Measurements from ENCODE around the gene NFIX.

DNA sequence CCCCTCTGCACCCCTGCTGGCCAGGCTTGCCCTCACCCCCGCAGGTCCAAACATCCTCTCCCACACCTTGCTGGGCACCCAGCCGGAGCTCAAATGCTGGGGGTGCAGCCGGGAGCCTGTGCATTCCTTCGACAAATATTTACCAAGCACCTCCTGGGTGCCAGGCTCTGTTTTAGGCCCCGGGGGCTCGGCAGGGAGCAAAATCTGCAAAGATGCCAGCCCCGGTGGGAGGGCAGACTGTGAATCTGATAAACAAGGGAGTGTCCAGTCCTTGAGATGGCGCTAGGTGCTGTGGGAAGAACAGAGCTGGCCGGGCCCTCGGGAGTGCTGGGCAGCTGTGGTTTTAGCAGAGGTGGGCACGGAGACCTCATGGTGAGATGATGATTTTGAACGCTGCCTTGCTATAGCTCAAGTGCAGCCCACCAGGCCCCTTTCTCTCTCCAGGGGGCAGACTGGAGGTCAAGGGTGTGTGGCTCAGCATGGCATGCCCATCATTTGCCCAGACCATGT lies 10.6 kb downstream of the NFIX start:
- TF ChIP-seq, protein P1, sequence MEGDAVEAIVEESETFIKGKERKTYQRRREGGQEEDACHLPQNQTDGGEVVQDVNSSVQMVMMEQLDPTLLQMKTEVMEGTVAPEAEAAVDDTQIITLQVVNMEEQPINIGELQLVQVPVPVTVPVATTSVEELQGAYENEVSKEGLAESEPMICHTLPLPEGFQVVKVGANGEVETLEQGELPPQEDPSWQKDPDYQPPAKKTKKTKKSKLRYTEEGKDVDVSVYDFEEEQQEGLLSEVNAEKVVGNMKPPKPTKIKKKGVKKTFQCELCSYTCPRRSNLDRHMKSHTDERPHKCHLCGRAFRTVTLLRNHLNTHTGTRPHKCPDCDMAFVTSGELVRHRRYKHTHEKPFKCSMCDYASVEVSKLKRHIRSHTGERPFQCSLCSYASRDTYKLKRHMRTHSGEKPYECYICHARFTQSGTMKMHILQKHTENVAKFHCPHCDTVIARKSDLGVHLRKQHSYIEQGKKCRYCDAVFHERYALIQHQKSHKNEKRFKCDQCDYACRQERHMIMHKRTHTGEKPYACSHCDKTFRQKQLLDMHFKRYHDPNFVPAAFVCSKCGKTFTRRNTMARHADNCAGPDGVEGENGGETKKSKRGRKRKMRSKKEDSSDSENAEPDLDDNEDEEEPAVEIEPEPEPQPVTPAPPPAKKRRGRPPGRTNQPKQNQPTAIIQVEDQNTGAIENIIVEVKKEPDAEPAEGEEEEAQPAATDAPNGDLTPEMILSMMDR (IDR thresholded peaks at IDR 0.05), result no peak
- no peak for TF ChIP-seq POLR2A (IDR thresholded peaks at IDR 0.05)
- no peak for TF ChIP-seq EP300 (IDR thresholded peaks at IDR 0.05)
- TF ChIP-seq POLR2AphosphoS5 (IDR thresholded peaks at IDR 0.05), result no peak

All from sigmoid colon (tissue), 4 donors.